Activated CD8-positive, alpha-beta T cell treated with anti-CD3 and anti-CD28 coated beads for 36 hours (primary cell): Measurements from ENCODE around the gene FHAD1. TPM values are rescaled to one million over a fixed set of nuclear protein-coding genes. Genes with fewer than 3 reads are reported as not detected.

Experiments
- ATAC-seq: fragments of 200-7000 bp; cut with Tn5 transposase; one replicate; pipeline ENCODE4 v1.10.0; 2021; ENCODE audit warnings: mild to moderate bottlenecking, moderate library complexity
- CTCF ChIA-PET: fragments of 350-600 bp; sonication (Branson Sonifier 250); formaldehyde crosslinking; loops from one replicate; lab custom pipeline; 2021; ENCODE audit warnings: antibody characterized with exemption; lab: Charles Lee
- POLR2A ChIA-PET: fragments of 350-600 bp; sonication (Branson Sonifier 250); formaldehyde crosslinking; loops from one replicate; lab custom pipeline; 2021; ENCODE audit warnings: antibody characterized with exemption; lab: Charles Lee
- DNase-seq: peaks from one replicate; pipeline ENCODE4 v3.0.0-alpha.2; 2020
- H3K27ac Mint-ChIP-seq: one replicate; pipeline ENCODE4 v1.8.0; 2021; ENCODE audit warnings: mild to moderate bottlenecking, mixed read lengths
- H3K27me3 Mint-ChIP-seq: one replicate; pipeline ENCODE4 v1.8.0; 2021; ENCODE audit warnings: mixed read lengths
- H3K36me3 Mint-ChIP-seq: one replicate; pipeline ENCODE4 v1.8.0; 2021; ENCODE audit warnings: low read depth, mixed read lengths
- H3K4me1 Mint-ChIP-seq: one replicate; pipeline ENCODE4 v1.8.0; 2021; ENCODE audit warnings: low read depth, mixed read lengths
- H3K4me3 Mint-ChIP-seq: one replicate; pipeline ENCODE4 v1.8.0; 2021; ENCODE audit warnings: mild to moderate bottlenecking, moderate library complexity, mixed read lengths
- H3K9me3 Mint-ChIP-seq: one replicate; pipeline ENCODE4 v1.8.0; 2021; ENCODE audit warnings: mixed read lengths
- CTCF ChIP-seq: fragments of 200-600 bp; IDR thresholded peaks from one replicate; pipeline ENCODE4 v1.8.0; 2022; ENCODE audit warnings: antibody characterized with exemption, mild to moderate bottlenecking
- intact Hi-C: fragments of 100-400 bp; cut with micrococcal nuclease; formaldehyde crosslinking; loops from one replicate; pipeline ENCODE4 v1.10.0; 2022
- total RNA-seq, 2 experiments: library from RNA; stranded (reverse); gene quantifications; one replicate each; pipeline ENCODE4 v1.2.3, GENCODE V29; 2021

Gene FHAD1
- total RNA-seq, 2 experiments from 2014 or later: 0.07 to 0.16 TPM

GRCh38 chr1:15233689-15234088 is 13.3 kb upstream of the FHAD1 start:
- Mint-ChIP-seq H3K4me3 (no peak overlapping the region), H3K4me1 (peaks cover 17% of the 10 kb centered on the region), H3K27ac (no peak overlapping the region), H3K27me3 (peaks cover 12% of the 10 kb centered on the region), H3K9me3 (peaks cover 3% of the 10 kb centered on the region), H3K36me3 (no peaks in the 10 kb centered on the region)
- POLR2A ChIA-PET: interaction anchor here (2.4 kb wide), 1 partner anchor 14 kb away, joined by 10 read pairs; the partner anchor contains the start of gene FHAD1
- intact Hi-C loops: no loop called here
- CTCF ChIA-PET: interaction anchor here (1.5 kb wide), 1 partner anchor 17 kb away, joined by 4 read pairs; no protein-coding TSS in a partner anchor
- DNase-seq (no peak), ATAC-seq (no peak)
- no peak for TF ChIP-seq CTCF

GRCh38 chr1:15236321-15236721 is 10.7 kb upstream of the FHAD1 start:
- TF ChIP-seq CTCF: no peak
- DNase-seq (no peak), ATAC-seq (no peak)
- Mint-ChIP-seq H3K9me3 (peaks cover 3% of the 10 kb centered on the region), H3K27me3 (peaks cover 18% of the 10 kb centered on the region), H3K27ac (no peak overlapping the region), H3K4me3 (no peak overlapping the region), H3K36me3 (no peaks in the 10 kb centered on the region), H3K4me1 (peaks cover 14% of the 10 kb centered on the region)
- ChIA-PET CTCF (interaction anchor here (0.9 kb wide), 1 partner anchor 85 kb away, joined by 3 read pairs; no protein-coding TSS in a partner anchor), POLR2A (interaction anchor here (0.6 kb wide), 1 partner anchor 611 kb away, joined by 4 read pairs; no protein-coding TSS in a partner anchor)
- intact Hi-C loops: no loop called here

DNA sequence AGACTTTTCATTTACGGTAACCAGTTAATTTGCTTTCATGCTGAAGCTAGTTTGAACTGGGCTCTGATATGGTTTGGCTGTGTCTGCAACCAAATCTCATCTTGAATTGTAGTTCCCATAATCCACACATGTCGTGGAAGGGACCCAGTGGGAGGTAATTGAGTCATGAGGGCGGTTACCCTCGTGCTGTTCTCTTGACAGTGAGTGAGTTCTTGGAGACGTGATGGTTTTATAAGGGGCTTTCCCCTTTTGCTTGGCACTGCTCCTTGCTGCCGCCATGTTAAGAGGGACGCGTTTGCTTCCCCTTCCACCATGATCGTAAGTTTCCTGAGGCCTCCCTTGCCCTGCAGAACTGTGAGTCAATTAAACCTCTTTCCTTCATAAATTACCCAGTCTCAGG is 10.3 kb upstream of the FHAD1 start:
- no peak for TF ChIP-seq CTCF
- peaks cover 9% of the 10 kb centered on the region for H3K4me1 Mint-ChIP-seq
- H3K27ac Mint-ChIP-seq: no peak overlapping the region
- H3K9me3 Mint-ChIP-seq: peaks cover 3% of the 10 kb centered on the region
- no peak overlapping the region for H3K4me3 Mint-ChIP-seq
- intact Hi-C loops: no loop called here
- no peak for DNase-seq
- H3K27me3 Mint-ChIP-seq: peaks cover 21% of the 10 kb centered on the region
- ATAC-seq: no peak
- ChIA-PET POLR2A (interaction anchor here (0.6 kb wide), 1 partner anchor 610 kb away, joined by 4 read pairs; no protein-coding TSS in a partner anchor), CTCF (interaction anchor here (0.9 kb wide), 1 partner anchor 85 kb away, joined by 3 read pairs; no protein-coding TSS in a partner anchor)
- H3K36me3 Mint-ChIP-seq: no peaks in the 10 kb centered on the region

DNA sequence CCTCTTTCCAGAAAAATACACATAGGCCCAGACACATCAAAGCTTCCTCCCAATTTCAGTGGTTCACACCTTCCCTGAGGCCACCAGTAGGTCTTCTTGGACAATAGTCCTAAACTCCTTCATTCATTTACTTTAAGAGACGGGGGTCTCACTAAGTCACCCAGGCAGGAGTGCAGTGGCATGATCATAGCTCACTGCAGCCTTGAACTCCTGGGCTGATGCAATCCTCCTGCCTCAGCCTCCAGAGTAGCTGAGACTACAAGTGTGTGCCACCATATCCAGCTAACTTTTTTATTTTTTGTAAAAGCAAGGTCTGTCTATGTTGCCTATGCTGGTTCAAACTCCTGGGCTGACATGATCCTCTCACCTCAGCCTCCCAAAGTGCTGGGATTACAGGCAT is 8.2 kb upstream of the FHAD1 start:
- no peak for TF ChIP-seq CTCF
- Mint-ChIP-seq H3K4me3 (no peak overlapping the region), H3K9me3 (no peaks in the 10 kb centered on the region), H3K27ac (no peak overlapping the region), H3K36me3 (no peaks in the 10 kb centered on the region), H3K4me1 (peaks cover 5% of the 10 kb centered on the region), H3K27me3 (peaks cover 29% of the 10 kb centered on the region)
- CTCF ChIA-PET: interaction anchor here (1.6 kb wide), 1 partner anchor 33 kb away, joined by 5 read pairs; no protein-coding TSS in a partner anchor
- ATAC-seq (no peak), DNase-seq (no peak)
- intact Hi-C loops: no loop called here
- POLR2A ChIA-PET: interaction anchor here (0.6 to 1.9 kb wide), 3 partner anchors 22 to 116 kb away, joined by 3 to 4 read pairs (median 3); no protein-coding TSS in a partner anchor

- intact Hi-C loops: no loop called here
- Mint-ChIP-seq H3K9me3 (peaks cover 7% of the 10 kb centered on the region), H3K4me3 (no peak overlapping the region), H3K4me1 (peaks cover 23% of the 10 kb centered on the region), H3K36me3 (peaks cover 9% of the 10 kb centered on the region), H3K27me3 (peaks cover 46% of the 10 kb centered on the region), H3K27ac (no peak overlapping the region)
- DNase-seq (no peak), ATAC-seq (no peak)
- ChIA-PET POLR2A (no interaction called here), CTCF (interaction anchor here (1.6 kb wide), 1 partner anchor 100 kb away, joined by 3 read pairs; no protein-coding TSS in a partner anchor)
- no peak for TF ChIP-seq CTCF
Observed at GRCh38 chr1:15242766-15243165, 4.3 kb upstream of the FHAD1 start.
